NCI-H2029 treated with DMSO at 0.1 percent for 48 hours (cell line): ENCODE results near the gene ADAM12.

Experiments used
- DNase-seq: peaks from one replicate; lab custom pipeline; 2025; lab: John Stamatoyannopoulos, UW

ADAM12 gene

DNA sequence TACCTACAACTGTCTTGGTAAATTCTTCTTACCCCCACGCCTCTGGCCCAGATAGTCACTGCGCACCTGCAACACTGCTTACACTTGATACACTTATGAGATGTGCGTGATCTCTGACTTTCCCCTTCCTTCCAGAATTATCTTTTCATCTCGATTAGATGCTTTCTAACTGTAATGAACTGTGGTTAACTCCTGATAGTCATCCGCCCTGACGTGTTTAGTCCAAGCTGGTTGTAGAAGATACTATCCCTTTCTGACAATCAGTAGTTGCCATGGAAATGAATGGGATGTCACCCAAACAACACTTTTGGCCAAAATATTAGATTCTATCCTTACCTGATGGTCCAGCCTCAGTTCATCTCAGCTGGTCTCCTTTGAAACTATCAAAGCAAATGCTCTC is 241.5 kb downstream of the ADAM12 start:
- no peak for DNase-seq

DNA sequence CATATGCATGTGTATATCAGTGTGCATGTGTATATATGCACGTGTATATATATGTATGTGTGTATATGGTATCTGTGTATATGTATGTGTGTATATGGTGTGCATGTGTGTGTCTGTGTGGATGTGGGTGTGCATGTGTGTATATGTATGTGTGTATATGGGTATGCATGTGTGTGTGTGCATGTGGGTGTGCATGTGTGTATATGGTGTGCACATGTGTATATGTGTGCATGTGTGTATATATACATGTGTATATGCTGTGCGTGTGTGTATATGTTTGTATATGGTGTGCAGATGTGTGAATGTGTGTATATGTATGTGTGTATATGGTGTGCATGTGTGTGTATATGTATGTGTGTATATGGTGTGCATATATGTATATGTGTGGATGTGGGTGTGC is 245.2 kb downstream of the ADAM12 start:
- no peak for DNase-seq

DNA sequence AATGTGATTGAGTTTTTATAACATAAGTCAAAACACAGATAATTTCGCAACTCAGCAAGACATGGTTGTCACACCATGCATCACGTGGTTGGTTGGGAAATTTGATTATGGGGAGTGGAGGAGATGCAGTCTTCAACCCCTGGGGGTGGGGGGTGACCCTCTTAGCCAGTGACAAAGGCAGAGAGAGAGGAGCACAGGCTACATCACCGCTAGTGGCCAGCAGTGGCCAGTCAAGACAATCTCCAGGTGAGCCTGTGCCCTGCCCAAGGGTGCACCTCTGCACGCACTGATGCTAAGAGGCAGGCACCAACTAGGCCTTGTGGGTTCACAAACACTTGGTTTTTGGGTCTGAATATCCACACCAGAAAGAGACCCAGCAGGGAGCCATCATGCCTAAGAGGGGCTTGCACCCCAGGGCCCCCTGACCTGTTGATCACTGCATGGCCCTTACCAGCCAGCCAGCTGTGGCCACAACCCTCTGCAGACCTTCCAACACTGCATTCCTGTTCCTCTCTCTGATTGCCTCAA is 247.5 kb downstream of the ADAM12 start:
- no peak for DNase-seq

DNA sequence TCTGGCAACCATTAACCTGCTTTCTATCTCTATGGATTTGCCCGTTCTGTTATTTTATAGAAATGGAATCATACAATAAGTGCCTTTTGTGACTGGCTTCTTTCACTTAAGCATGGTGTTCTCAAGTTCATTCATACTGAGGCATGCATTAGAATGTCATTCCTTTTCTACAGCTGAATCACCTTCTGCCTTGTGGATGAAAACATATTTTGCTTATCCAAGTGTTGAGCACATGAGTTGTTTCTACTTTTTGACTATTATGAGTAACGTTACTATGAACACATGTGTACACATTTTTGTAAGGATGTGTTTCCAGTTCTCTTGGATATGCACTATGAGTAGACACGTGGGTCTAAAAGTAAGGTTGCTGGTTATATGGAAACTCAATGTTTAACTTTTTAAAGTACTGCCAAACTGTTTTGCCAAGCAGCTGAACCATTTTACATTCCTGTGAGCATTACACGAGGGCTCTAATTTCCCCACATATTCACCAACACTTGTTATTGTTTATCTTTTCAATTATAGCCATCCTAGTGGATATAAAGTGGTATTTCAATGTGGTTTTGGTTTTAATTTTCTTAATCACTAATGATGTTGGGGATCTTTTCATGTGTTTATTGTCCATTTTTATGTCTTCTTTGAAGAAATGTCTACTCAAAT is 250.6 kb downstream of the ADAM12 start:
- no peak for DNase-seq

DNA sequence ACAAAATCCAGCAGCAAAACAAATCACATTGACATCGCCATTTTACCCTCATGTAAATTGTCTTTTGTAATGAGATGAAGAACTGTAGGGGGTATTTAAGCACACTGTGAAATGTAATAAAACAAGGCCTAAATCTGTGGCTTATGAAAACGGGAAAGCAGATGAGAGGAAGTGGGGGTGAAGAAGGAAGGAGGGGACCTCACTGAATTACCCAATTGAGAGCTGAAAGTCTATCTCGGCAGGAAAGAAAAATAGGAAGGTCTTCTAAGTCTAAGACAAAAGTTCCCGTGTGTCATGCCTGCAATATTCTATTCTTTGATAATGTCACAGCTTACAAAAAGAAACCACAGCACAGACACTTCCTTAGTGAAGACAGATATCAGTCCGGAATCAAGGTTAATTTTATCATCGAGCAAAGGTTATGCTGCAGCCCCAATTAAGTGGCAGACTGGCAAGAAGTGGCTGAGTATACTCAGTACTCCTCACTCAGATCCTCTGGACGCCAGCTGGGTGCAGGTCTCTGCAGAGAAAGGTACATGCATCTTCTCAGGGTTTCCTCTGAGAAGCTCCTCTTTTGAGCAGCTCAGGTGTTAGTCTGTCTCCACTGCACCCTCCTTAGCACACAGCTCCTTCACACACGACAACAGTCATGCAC is 252.2 kb downstream of the ADAM12 start:
- DNase-seq: no peak

DNA sequence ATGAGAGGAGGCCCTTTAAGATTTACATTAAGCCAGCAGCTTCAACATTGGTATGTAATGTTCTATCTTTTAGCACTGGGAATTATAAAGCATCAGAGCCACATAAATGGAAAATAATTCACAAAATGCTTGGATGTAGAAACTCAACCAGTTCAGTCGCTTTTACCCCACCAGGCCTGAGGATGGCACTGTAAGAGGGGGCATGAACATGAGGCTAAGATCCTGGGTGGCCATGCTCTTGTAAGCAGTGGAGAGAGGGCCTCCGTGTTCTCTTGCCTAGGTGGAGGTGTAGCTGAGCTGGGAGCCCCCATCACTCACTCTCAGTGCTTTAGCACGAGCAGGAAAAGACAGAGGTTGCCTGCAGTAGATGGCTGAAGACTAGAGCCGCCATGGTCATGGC is 253.1 kb downstream of the ADAM12 start:
- no peak for DNase-seq

DNA sequence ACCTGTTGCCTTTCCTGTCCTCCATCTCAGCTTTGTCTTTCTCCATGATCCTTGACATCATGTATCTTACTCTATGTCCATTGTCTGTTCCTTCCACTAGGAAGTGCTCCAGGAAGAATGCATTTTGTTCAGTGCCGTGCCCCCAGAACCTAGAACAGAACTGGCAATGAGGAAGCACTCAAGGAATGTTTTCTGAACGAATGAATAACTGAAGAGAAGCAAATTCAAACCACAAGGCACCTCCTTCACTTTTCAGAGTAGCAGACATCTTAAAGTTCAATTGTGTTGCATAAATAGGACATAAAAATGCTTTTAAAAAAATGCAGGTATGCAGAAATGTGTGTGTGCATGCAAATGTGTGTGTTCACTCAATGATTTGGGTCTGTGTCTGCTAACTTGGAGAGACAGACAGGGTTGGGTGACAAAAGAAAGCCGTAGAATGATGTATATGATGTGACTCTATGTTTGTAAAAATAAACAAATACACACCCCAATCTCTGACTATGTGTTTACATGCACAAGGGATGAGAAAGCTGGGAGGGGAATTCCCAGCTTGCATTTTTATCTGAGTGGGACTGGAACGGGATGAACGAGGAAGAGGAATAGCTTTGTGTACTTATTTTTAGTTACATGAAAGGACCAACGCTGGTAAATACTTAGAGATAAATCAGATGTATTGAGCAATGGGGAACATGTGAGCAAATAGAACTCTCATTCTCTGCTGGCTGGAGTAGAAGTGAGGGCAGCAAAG is 254.2 kb downstream of the ADAM12 start:
- no peak for DNase-seq

DNA sequence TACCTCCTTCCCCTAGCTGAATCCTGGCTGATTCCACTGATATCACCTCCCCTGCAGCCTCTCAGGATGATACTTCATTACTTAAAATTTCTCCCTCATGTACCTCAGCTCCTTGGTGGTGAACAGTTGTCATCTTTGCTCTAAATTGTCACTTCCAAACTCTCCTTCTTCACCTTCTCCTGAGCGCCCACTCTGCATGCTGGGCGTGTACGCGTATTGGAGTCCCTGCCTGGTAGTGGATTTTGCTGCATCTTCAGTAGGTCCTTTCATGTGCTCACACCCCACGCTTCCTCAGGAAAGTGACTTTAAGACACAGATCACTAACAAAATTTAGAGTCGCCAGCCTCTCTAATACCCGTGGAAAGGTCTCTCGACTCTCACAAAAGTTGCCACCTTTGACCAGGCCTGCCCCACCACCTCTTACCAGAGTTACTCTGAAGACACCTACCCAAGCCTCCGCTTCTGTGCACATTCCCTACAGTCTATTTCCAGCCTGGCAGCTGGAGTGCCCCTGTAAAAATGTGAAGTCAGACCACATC is 255.1 kb downstream of the ADAM12 start:
- no peak for DNase-seq

DNA sequence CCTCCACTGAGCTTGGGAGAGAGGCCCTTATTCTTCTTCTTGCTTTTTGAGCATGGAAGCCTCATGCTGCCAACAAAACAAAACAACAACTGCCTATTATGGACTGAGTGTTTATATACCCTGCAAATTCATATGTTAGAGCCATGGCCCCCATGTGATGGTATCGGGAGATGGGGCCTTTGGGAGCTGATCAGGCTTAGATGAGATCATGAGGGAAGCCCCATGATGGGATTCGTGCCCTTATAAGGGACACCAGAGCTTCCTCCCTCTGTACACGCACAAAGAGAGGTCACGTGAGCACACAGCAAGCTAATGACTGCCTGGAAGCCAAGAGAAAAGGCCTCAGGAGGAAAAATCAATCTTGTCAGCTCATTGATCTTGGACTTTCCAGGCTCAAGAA is 256.9 kb downstream of the ADAM12 start:
- no peak for DNase-seq

DNA sequence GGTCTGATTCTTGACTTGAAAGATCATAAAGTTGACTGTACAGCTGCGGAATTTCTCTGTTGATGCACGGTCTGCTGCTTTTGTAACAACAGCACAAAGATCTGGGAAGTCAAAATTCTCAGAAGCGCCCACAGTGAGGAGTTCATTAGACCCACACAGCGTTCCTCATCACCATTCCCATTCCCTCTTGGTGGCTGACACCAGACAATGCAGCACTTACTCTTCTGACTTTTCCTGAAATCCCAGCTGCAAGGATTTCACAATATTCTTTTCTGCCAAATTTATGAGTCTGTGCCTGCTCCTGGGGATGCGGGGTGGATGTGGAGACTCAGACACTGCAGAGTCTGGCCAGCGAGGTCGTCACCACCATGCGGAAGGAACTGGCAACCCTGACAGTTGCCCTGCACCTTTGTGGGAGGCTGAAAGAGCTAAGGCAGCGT is 258.0 kb downstream of the ADAM12 start:
- no peak for DNase-seq

DNA sequence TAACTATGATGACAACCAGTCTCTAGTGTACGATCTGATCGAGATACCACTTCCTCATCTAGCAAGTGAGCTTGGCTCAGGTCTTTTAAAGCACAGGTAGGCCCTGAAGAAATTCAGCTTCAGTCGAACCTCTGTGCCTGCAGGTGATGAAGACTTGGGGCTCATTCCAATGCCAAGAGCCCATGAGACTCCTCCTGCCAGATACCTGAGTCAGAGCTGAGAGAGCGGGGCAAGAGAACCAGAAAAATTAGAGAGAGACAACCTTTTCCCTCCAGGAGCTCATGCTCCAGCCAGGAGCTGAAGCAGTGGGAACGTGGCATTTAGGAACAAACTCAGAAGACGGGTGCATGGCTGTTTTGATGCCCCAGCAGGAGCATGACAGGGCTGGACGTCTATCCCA is 259.3 kb downstream of the ADAM12 start:
- DNase-seq: no peak

DNA sequence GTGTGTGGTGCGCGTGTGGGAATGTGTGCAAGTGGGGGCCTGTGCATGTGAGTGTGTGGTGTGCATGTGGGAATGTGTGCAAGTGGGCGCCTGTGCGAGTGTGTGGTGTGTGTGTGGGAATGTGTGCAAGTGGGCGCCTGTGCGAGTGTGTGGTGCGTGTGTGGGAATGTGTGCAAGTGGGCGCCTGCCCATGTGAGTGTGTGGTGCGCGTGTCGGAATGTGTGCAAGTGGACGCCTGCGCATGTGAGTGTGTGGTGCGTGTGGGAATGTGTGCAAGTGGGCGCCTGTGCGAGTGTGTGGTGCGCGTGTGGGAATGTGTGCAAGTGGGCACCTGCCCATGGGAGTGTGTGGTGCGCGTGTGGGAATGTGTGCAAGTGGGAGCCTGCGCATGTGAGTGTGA is 259.7 kb downstream of the ADAM12 start:
- no peak for DNase-seq

DNA sequence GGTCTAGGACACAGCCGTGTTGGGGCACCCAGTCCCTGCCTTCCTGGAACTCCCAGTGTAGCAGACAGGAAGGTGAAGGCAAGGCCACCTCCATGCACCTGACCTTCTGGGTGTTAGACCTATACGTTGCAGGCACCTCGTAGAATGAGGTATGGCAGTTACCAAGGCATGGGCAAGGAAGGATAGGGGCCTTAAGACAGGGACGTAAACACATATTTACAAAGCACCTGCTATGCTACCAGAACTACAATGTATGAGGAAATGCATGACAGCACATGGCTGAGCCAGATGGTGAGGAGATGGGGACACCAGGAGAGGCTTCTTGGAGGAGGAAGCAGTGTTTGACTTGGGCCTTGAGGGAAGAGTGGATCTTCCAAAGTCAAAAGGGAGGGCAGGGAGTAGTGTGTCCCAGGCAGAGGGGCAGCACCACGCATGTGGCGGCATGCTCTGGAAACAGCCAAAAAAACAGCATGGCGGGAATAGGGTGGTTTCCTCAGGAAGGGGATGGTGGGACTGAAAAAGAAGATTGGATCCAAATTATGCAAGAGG is 260.7 kb downstream of the ADAM12 start:
- DNase-seq: no peak

DNA sequence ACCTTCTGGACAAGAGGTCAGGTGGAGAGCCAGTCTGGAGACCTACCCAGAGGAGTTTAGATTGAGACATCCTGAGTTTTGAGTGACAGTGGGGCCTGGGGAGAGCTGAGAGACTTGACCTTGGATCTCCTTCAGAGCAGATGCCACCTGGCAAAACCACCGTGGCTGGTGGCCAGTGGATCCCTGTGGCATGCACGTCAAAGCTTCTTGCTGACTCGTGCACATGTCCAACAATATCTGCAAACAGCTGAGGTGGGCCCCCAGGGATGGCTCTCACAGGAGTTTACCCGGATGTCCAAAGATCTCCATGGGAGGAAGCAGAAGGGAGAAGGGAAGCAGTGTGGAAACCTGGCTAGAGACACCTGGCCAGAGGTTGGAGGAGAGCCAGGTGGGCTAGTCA is 261.4 kb downstream of the ADAM12 start:
- DNase-seq: no peak

DNA sequence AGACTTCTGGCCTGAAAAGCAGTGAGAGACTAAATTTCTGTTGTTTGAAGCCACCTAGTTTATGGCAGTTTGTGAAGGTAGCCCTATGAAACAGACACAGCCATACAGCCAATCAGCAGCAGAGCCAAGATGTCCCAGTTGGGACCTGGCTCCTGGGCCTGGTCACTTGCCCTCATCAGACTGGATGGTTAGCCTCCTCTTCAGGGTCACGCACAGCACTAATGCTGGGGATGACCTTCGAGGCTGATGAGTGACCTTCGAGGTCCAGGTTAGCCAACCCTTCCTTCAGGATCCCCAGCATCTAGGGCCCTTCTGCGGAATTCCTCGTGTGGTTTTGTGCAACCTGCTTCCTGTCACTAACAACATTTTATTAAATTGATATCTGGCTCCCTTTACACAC is 262.3 kb downstream of the ADAM12 start:
- DNase-seq: no peak

DNA sequence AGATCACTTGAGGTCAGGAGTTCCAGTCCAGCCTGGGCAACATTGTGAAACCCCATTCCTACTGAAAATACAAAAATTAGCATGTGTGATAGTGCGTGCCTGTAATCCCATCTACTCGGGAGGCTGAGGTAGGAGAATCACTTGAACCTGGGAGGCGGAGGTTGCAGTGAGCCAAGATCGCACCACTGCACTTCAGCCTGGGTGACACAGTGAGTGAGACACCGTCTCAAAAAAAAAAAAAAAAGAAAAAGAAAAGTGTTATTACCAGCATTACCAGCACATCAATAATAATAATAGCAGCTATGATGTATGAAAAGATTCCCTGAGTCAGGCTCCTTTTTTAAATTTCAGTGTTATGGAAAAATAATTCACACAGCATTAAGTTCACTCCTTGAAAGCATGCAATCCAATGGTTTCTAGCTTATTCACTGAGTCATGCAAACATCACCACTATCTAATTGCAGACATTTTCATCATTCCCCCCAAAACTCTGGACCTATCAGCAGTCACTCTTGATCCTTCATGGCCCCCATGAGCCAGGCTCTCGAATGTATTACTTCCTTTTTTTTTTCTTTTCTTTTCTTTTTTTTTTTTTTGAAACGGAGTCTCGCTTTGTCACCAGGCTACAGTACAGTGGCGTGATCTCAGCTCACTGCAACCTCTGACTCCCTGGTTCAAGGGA is 263.5 kb downstream of the ADAM12 start:
- DNase-seq: no peak

DNA sequence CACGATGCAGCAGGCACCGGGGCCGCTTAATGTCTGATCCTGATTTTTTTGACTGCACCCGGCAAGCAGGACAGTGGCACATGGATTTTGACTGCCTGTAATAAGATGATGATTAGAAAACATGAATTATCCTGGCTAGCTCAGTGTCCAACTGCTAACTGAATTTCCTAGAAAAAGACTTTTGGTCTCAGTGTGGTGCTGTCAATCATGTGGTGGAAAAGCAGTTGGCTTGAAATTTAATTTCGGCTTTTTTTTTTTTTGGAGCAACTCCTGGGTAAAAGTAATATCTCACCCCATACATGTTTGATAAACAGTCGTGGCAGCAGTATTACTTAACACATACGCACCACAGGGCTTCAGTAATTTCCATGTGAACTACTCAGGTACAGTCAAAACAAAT is 264.2 kb downstream of the ADAM12 start:
- no peak for DNase-seq

DNA sequence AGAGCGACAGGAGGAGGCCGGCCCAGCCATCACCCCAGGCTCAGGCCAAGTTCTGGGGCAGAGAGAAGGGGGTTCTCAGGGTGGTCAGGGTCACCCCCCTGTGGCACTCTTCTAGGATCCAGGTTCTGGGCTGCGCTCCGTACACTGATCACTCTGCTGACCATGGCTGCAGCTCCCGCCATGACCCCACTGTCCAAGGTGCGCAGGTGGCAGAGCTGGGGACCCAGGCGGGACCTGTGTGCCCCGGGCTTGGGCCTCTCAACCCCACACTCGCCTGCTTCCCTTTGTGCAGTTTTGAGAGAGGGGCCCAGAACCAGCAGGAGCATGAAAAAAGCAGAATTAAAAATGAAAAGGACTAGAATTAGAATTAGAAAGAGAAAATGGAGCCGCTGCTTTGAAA is 264.8 kb downstream of the ADAM12 start:
- DNase-seq: no peak

DNA sequence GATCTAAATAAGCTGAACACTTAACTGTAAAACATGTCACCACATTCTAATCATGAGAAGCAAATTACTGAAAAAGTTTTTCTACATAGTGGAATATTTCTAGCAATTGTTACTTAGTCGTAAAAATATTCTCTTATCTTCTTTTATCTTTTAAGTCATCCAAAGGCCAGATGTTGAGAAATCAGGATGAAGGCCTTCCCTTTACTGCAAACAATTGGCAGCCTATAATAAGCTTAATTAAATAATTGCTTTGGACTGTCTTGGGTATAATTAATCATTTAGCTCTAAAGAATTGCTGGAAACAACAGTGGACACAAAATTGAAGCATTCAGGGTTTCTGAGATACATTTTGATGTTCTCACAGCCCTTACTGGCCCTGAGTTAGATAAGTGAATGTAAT is 265.4 kb downstream of the ADAM12 start:
- no peak for DNase-seq

DNA sequence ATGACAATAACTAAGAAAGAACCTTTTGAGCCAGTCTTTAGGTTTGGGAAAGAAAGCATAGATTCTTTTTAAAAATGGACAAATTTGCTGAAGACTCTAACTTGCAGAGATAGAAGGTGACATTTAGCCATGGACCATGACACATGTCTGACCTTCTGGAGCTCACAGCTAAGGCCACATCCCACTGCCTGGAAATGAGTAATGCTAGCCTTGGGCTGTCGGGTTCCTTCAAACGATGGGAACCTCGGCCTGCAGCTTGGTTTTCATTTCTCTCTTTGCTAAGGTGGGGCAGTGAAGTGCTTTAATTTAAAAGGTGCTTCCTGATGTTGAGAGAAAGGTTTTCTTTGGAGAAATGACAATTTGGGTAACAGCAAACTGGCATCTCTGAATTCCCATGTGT is 268.7 kb downstream of the ADAM12 start:
- DNase-seq: no peak

DNA sequence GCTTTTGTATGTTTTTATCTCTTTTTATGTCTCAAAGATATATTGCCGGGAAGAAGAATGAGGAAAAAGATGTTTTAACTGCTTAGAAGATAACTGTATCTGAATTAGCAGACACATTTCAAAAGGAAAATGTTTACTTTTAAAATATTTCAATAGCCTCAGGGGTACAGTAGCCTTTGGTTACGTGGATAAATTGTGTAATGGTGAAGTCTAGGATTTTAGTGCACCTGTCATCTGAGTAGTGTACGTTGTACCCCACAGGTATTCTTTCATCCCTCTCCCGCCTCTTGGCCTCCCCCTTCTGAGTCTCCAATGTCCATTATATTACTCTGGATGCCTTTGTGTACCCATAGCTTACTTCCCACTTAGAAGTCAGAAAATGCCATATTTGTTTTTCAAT is 269.8 kb downstream of the ADAM12 start:
- DNase-seq: no peak

DNA sequence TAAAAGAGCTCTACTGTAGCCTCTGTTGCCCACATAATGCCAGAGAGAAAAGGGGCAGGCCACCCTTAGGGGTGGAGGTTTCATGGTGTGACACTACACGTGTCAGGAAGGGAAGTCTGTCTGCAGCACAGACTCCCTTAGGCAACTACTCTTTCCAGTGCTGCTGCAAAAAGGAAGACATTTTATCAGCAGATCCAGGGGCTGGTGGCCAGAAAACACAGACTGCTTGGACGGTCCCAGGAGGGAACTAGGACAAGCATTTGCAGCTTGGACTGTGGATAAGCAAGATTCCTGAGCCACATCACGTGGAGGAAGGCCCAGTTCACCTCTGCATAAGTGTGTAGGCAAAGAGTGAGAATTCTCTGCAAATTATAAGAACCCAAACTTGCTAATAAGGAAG is 271.1 kb downstream of the ADAM12 start:
- DNase-seq: no peak
